Ovary (tissue), 9 donors: ENCODE measurements around the gene RAP1GAP2. TPM values are rescaled to one million over a fixed set of nuclear protein-coding genes. Genes with fewer than 3 reads are reported as not detected.
"Not testable (repeated sequence)": the region's sequence is repeated elsewhere in the genome, so short reads cannot be mapped to it uniquely, and the experiment has no call there.

Source experiments
- DNase-seq, 5 donors: peaks; one replicate each; pipeline ENCODE4 v3.0.0-alpha.2; 2019 to 2020
- H3K27ac ChIP-seq, 2 donors: fragments of 200-600 bp; one replicate each; pipeline versions ENCODE4 v1.5.1 to v1.8.0; 2019 to 2022
- H3K27me3 ChIP-seq: fragments of 200-600 bp; one replicate; pipeline ENCODE4 v1.8.0; 2022
- H3K36me3 ChIP-seq: fragments of 200-600 bp; sonication (generic); one replicate; pipeline ENCODE4 v1.5.1; 2019
- H3K4me1 ChIP-seq: one replicate; pipeline ENCODE4 v1.8.1; 2013; ENCODE audit warnings: mild to moderate bottlenecking, moderate library complexity; ENCODE audit not compliant: insufficient read depth
- H3K4me3 ChIP-seq: fragments of 200-600 bp; sonication (generic); one replicate; pipeline ENCODE4 v1.5.1; 2017
- H3K9me3 ChIP-seq, 2 donors: fragments of 200-600 bp in 1 of 2; sonication (generic) in 1 of 2; one replicate each; pipeline versions ENCODE4 v1.5.1 to v1.8.1; 2013 to 2019; ENCODE audit warnings: mild to moderate bottlenecking in 1 of 2, moderate library complexity in 1 of 2
- EP300 ChIP-seq: sonication (generic); formaldehyde crosslinking; IDR thresholded peaks from one replicate; pipeline ENCODE4 v1.6.1; 2017; ENCODE audit warnings: antibody characterized with exemption
- POLR2A ChIP-seq: fragments of 450-650 bp; IDR thresholded peaks from one replicate; pipeline ENCODE4 v1.6.1; 2017; ENCODE audit warnings: antibody characterized with exemption, mild to moderate bottlenecking, moderate library complexity
- WGBS, 3 donors: extraction: QIAGEN DNeasy Blood & Tissue Kit in 1 of 3; methylation state at CpG; one replicate each; pipeline versions ENCODE4 v1.1.5 to v1.1.7; 2013 to 2017; 5-methylcytosine and 5-hydroxymethylcytosine counted together
- intact Hi-C, 4 donors: fragments of 100-400 bp; cut with DNase I; formaldehyde crosslinking; loops; one replicate each; pipeline versions ENCODE4 v1.11.0 to v1.15.1; 2022 to 2023
- polyA plus RNA-seq, 2 donors: library from polyadenylated mRNA; stranded (reverse); fragments of 200-250 nt in 1 of 2; fragments of 350-450 nt in 1 of 2; fragmentation: Illumina TruSeq in 1 of 2; extraction: RNeasy Lipid Tissue Mini Kit (QIAGEN cat#74804) in 1 of 2; gene quantifications; one replicate each; pipeline ENCODE4 v1.2.3, GENCODE V29; 2013 to 2014
- total RNA-seq, 7 donors: library from RNA; depleted of rRNA in 2 of 7; stranded (reverse); fragments of >200 nt in 2 of 7; fragmentation: NEBNext Ultra II Directional in 3 of 7; extraction: Animal tissue kit (Norgen Biotek cat#: 25700) in 3 of 7; gene quantifications; one replicate each; pipeline versions ENCODE4 v1.1.0 to v1.2.4, GENCODE V29; 2016 to 2023
- TF ChIP-seq, protein P1 (sequence below), 3 donors: fragments of 450-650 bp in 2 of 3; fragments of 200-600 bp in 1 of 3; IDR thresholded peaks; one replicate each; pipeline versions ENCODE4 v1.5.1 to v1.8.0; 2016 to 2022; ENCODE audit warnings: antibody characterized with exemption in 3 of 3, mild to moderate bottlenecking in 1 of 3
- donor health status: DM: no; HTN: no; CAD: no; lungs with moderate emphysema.
- donor health status: DM: no; HTN: no; CAD: no.
- donor health status: Bipolar disorder and iron deficiency.
- donor health status: DM: yes; HTN: yes; CAD: no.
- donor health status: DM: no; HTN: no; CAD: no.
- donor health status: DM: yes; HTN: yes; CAD: no.

Gene RAP1GAP2
- total and polyA plus RNA-seq, 9 donors: 4.3 to 15.4 (median 12.3) TPM

GRCh38 chr17:3029213-3029913 is 233.1 kb downstream of the RAP1GAP2 start:
- TF ChIP-seq POLR2A (no peak), EP300 (no peak)
- TF ChIP-seq, protein P1, sequence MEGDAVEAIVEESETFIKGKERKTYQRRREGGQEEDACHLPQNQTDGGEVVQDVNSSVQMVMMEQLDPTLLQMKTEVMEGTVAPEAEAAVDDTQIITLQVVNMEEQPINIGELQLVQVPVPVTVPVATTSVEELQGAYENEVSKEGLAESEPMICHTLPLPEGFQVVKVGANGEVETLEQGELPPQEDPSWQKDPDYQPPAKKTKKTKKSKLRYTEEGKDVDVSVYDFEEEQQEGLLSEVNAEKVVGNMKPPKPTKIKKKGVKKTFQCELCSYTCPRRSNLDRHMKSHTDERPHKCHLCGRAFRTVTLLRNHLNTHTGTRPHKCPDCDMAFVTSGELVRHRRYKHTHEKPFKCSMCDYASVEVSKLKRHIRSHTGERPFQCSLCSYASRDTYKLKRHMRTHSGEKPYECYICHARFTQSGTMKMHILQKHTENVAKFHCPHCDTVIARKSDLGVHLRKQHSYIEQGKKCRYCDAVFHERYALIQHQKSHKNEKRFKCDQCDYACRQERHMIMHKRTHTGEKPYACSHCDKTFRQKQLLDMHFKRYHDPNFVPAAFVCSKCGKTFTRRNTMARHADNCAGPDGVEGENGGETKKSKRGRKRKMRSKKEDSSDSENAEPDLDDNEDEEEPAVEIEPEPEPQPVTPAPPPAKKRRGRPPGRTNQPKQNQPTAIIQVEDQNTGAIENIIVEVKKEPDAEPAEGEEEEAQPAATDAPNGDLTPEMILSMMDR (IDR thresholded peaks at IDR 0.05): no peak
- no peak overlapping the region for H3K27ac ChIP-seq
- no peaks in the 10 kb centered on the region for H3K27me3 ChIP-seq
- H3K4me1 ChIP-seq: no peaks in the 10 kb centered on the region
- no peaks in the 10 kb centered on the region for H3K9me3 ChIP-seq
- intact Hi-C loops: no loop called here
- 79 to 88% (median 84%) methylated on average over 19 of the region's 19 CpGs for whole genome bisulfite sequencing, 3 donors
- H3K4me3 ChIP-seq: no peak overlapping the region
- H3K36me3 ChIP-seq: no peaks in the 10 kb centered on the region
- peak in 2 of 5 donors; percentile 1 to 17 for DNase-seq

DNA sequence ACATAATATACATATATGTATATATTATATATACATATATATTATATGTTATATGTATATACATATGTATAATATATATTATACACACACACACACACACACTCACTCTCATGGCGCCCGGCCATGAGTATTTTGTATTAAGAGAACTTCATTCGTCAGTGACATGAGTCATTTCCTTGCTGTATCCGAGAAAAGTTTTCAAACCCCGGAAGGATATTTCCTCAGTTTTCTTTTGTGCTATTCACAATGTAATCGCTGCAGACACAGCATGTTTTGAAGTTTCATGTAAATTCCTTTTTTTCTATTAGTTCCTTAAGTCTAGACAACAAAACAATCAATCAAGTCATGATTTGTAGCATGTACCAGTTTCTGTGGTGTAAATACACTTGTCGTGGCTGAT is 233.9 kb downstream of the RAP1GAP2 start:
- peak in 1 of 5 donors; percentile 20 for DNase-seq
- no peak overlapping the region for H3K4me3 ChIP-seq
- 79 to 82% (median 80%) methylated on average over 7 of the region's 7 CpGs for WGBS, 3 donors
- TF ChIP-seq, protein P1 (IDR thresholded peaks at IDR 0.05): no peak
- TF ChIP-seq EP300: no peak
- no peak for TF ChIP-seq POLR2A
- no peak overlapping the region for H3K27ac ChIP-seq
- H3K27me3 ChIP-seq: no peaks in the 10 kb centered on the region
- no peaks in the 10 kb centered on the region for H3K4me1 ChIP-seq
- H3K36me3 ChIP-seq: no peaks in the 10 kb centered on the region
- intact Hi-C loops: no loop called here
- no peaks in the 10 kb centered on the region for H3K9me3 ChIP-seq

DNA sequence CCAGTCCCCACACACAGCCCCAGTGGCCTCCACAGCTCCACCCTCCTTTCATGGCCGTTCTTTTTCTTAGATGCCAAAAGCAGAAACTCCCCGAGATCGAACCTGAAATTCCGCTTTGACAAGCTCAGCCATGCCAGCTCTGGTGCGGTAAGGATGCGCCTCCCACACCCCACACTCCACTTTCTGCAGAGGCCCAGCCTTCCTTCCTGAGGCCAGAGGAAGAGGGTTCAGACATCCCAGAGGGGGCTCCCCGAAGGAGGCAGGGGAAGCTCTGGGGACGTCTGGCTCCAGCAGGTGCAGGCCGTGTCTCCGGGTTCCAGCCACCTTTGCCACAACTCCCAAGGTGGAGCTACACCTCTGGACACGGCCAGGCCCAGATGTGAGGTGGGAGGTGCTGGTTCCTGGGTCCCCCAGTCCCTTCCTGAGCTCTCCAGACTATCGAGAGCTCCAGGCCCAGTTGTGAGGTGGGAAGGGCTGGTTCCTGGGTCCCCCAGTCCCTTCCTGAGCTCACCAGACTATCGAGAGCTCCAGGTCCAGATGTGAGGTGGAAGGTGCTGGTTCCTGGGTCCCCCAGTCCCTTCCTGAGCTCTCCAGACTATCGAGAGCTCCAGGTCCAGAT is 234.7 kb downstream of the RAP1GAP2 start:
- intact Hi-C loops, H3K27me3 ChIP-seq, H3K36me3 ChIP-seq, H3K4me1 ChIP-seq, H3K4me3 ChIP-seq, H3K9me3 ChIP-seq, H3K27ac ChIP-seq: not testable (repeated sequence)
- DNase-seq: peak in 3 of 5 donors; percentile 3 to 12 (median 6)
- 77 to 82% (median 80%) methylated on average over 14 of the region's 14 CpGs for WGBS, 3 donors

- DNase-seq: peak in 2 of 5 donors; percentile 8
- Histone ChIP-seq H3K4me1 (no peaks in the 10 kb centered on the region), H3K27me3 (no peaks in the 10 kb centered on the region), H3K27ac (no peak overlapping the region), H3K4me3 (no peak overlapping the region), H3K9me3 (no peaks in the 10 kb centered on the region), H3K36me3 (no peaks in the 10 kb centered on the region)
- TF ChIP-seq POLR2A (no peak), EP300 (no peak)
- TF ChIP-seq, protein P1 (IDR thresholded peaks at IDR 0.05): no peak
- intact Hi-C loops: no loop called here
- WGBS, 3 donors: 76 to 82% (median 79%) methylated on average over 24 to 27 of the region's 27 CpGs
Observed at GRCh38 chr17:3032258-3033247, 236.3 kb downstream of the RAP1GAP2 start.
